GM19043 (cell line): ENCODE data around the gene IFRD2.
A peak's percentile ranks its signal among the peaks of the same experiment; 100 is the strongest.

Experiments
- ATAC-seq: cut with Tn5 transposase; IDR thresholded peaks from one replicate; pipeline ENCODE4 v1.9.1; 2021; ENCODE audit warnings: low read depth; ENCODE audit not compliant: unreplicated experiment

Gene IFRD2

DNA sequence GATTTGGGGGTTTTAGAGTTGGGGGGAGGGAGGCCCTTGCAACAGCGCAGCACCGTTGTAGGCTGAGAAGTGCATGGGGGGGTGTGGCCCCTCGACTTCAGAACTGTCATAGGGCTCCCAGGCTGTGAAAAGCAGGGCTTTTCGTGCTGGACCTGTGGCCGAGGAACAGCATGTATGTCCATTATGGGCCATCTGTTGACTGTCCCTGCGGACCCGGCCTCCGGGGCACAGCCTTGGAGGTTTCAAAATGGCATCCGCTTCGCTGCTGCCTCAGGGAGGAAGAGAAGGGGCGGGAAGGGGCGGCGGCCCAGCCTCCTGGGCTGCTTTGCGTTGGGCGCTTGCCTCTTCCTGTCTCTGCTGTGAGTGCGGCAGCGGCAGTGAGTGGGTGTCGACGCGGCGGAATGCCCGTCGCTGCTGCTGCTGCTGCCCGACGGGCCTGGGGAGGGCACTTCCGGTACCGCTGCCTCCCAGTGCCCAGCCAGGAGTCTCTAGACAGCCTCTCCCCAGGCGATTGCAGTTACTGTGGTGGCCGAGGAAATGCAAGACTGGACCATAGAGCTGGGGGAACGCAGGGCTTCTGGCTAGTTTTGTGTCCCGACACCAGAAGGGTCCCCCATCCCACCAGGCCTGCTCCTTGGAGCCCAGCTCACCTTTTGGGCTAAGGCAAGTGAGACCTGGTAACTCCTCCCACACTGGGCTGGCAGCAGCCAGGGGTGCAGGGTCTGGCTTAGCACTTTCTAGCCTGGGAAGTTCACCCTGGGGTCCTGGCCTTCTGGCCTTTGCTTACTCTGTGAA lies 54.3 kb downstream of the IFRD2 start:
- peak; percentile 29 for ATAC-seq
